K562 (cell line): ENCODE measurements around the gene HSF4. TPM values are rescaled to one million over a fixed set of nuclear protein-coding genes. Genes with fewer than 3 reads are reported as not detected.

ENCODE experiments used
- ATAC-seq: fragments of 200-7000 bp; cut with Tn5 transposase; 3 replicates; pipeline ENCODE4 v1.9.1; 2020; ENCODE audit warnings: moderate library complexity
- BruUV-seq: library from RNA; stranded (reverse); fragments of 400-500 nt; replicated peaks from 2 replicates; lab custom pipeline; 2021; lab: Mats Ljungman, UMichigan
- CTCF ChIA-PET: fragments of 300-600 bp; formaldehyde crosslinking; extraction: SDS; loops from one replicate; lab custom pipeline; 2021; ENCODE audit warnings: low intra/inter-chr PET ratio; lab: Yijun Ruan, JAX
- POLR2A ChIA-PET: fragments of 300-600, 350-650 bp; sonication (Branson Sonifier 250); formaldehyde crosslinking; extraction: SDS; loops from one replicate; lab custom pipeline; 2021; ENCODE audit warnings: antibody characterized with exemption, inconsistent platforms; lab: Yijun Ruan, JAX
- DNase-seq, 4 experiments: peaks; one replicate each; pipeline versions ENCODE4 v3.0.0 to v3.0.0-alpha.2; 2011 to 2018; ENCODE audit warnings: low spot score in 3 of 4, mixed read lengths in 3 of 4; ENCODE audit errors: extremely low read depth in 1 of 4
- FAIRE-seq: peaks from 2 replicates; lab custom pipeline; 2011; peaks lifted over from hg19 to GRCh38; lab: Jason Lieb, UNC
- H2AFZ ChIP-seq: 2 replicates; pipeline ENCODE4 v1.6.0; 2011; ENCODE audit warnings: low read depth, low read length, control low read depth, inconsistent platforms
- H3K27ac ChIP-seq: fragments of 200-600 bp; 3 replicates; pipeline ENCODE4 v1.8.0; 2011; ENCODE audit warnings: low read depth, mild to moderate bottlenecking, control low read depth, inconsistent platforms, low read length, moderate library complexity, mixed read lengths; ENCODE audit errors: extremely low read depth
- H3K27me3 ChIP-seq, 2 experiments: fragments of 300-600 bp in 1 of 2; 2 replicates in 1 of 2; 3 replicates in 1 of 2; pipeline versions ENCODE4 v1.6.0 to v1.8.0; 2011; ENCODE audit warnings: inconsistent platforms in 2 of 2, low read length in 2 of 2, mild to moderate bottlenecking in 1 of 2, mixed read lengths in 1 of 2, moderate library complexity in 1 of 2; ENCODE audit not compliant: control insufficient read depth in 2 of 2, insufficient read depth in 2 of 2
- H3K36me3 ChIP-seq: fragments of 300-600 bp; 3 replicates; pipeline ENCODE4 v1.8.0; 2011; ENCODE audit warnings: mild to moderate bottlenecking, low read length, inconsistent platforms; ENCODE audit not compliant: control insufficient read depth, insufficient read depth
- H3K4me1 ChIP-seq, 2 experiments: fragments of 200-600 bp in 1 of 2; replicated peaks in 1 of 2; 2 replicates in 1 of 2; 3 replicates in 1 of 2; pipeline versions ENCODE4 v1.5.1 to v1.8.0; 2011; ENCODE audit warnings: inconsistent platforms in 2 of 2, low read length in 2 of 2, mild to moderate bottlenecking in 1 of 2, mixed read lengths in 1 of 2, moderate library complexity in 1 of 2; ENCODE audit not compliant: control insufficient read depth in 2 of 2, insufficient read depth in 2 of 2
- H3K4me2 ChIP-seq: 2 replicates; pipeline ENCODE4 v1.6.1; 2011; ENCODE audit warnings: low read length, control low read depth, inconsistent platforms, mixed read lengths; ENCODE audit not compliant: insufficient read depth
- H3K4me3 ChIP-seq: fragments of 200-600 bp; sonication (generic), shearing (Covaris generic); 2 replicates; pipeline ENCODE4 v1.5.1; 2016; ENCODE audit warnings: control low read depth, inconsistent platforms
- H3K79me2 ChIP-seq: fragments of 200-600 bp; 3 replicates; pipeline ENCODE4 v1.8.0; 2011; ENCODE audit warnings: low read length, inconsistent platforms; ENCODE audit not compliant: control insufficient read depth, insufficient read depth
- H3K9ac ChIP-seq, 2 experiments: 2 replicates each; pipeline versions ENCODE4 v1.6.0 to v1.6.1; 2011; ENCODE audit warnings: low read depth in 2 of 2, low read length in 2 of 2, control low read depth in 1 of 2, inconsistent platforms in 1 of 2, mild to moderate bottlenecking in 1 of 2, mixed read lengths in 1 of 2; ENCODE audit not compliant: insufficient read depth in 1 of 2
- H3K9me1 ChIP-seq: one replicate; pipeline ENCODE4 v1.6.0; 2011; ENCODE audit warnings: inconsistent platforms, mild to moderate bottlenecking, low read length, moderate library complexity; ENCODE audit not compliant: control insufficient read depth, insufficient read depth
- H3K9me3 ChIP-seq: replicated peaks from 2 replicates; pipeline ENCODE4 v1.5.1; 2011; ENCODE audit warnings: low read depth, low read length, inconsistent platforms; ENCODE audit not compliant: control insufficient read depth, insufficient read depth
- H4K20me1 ChIP-seq: replicated peaks from 2 replicates; pipeline ENCODE4 v1.6.1; 2011; ENCODE audit warnings: low read length, inconsistent platforms, mixed read lengths; ENCODE audit not compliant: control insufficient read depth, insufficient read depth
- CBX1 ChIP-seq: sonication (generic); IDR thresholded peaks from 2 replicates; pipeline ENCODE4 v1.6.1; 2016; ENCODE audit warnings: antibody characterized with exemption, low read depth, mild to moderate bottlenecking
- LCOR ChIP-seq: sonication (generic); formaldehyde crosslinking; IDR thresholded peaks from 2 replicates; pipeline ENCODE4 v1.8.0; 2022; ENCODE audit warnings: mild to moderate bottlenecking, missing genetic modification reagents
- NELFE ChIP-seq: IDR thresholded peaks from 2 replicates; pipeline ENCODE4 v1.6.1; 2011; ENCODE audit warnings: mild to moderate bottlenecking; ENCODE audit not compliant: insufficient read depth, insufficient read length
- PHF8 ChIP-seq: fragments of 200-600 bp; sonication (generic); IDR thresholded peaks from 2 replicates; pipeline ENCODE4 v1.6.1; 2012; ENCODE audit warnings: mixed run types, mild to moderate bottlenecking, inconsistent platforms, low read length, moderate library complexity, borderline replicate concordance
- RBBP5 ChIP-seq: fragments of 200-600 bp; sonication (generic); IDR thresholded peaks from 2 replicates; pipeline ENCODE4 v1.6.1; 2012; ENCODE audit warnings: borderline replicate concordance, mild to moderate bottlenecking, low read length, control low read depth, inconsistent platforms; ENCODE audit not compliant: insufficient read depth, poor library complexity, severe bottlenecking
- RBM25 ChIP-seq: fragments of 200-400 bp; formaldehyde crosslinking; IDR thresholded peaks from 2 replicates; pipeline ENCODE4 v1.6.1; 2018; ENCODE audit warnings: low read length, low read depth, moderate library complexity; ENCODE audit not compliant: severe bottlenecking
- STAT5B ChIP-seq: fragments of 250-450 bp; sonication (Bioruptor Pico); IDR thresholded peaks from 2 replicates; pipeline ENCODE4 v1.8.0; 2021; ENCODE audit warnings: mild to moderate bottlenecking, inconsistent platforms
- ZNF133 ChIP-seq: fragments of 250-450 bp; sonication (Bioruptor Pico); IDR thresholded peaks from 2 replicates; pipeline ENCODE4 v1.4.0; 2020; ENCODE audit warnings: mild to moderate bottlenecking
- ZNF644 ChIP-seq: fragments of 200-800 bp; sonication (Bioruptor generic); IDR thresholded peaks from 2 replicates; pipeline ENCODE4 v1.6.1; 2016; ENCODE audit warnings: low read depth, missing genetic modification characterization, missing compliant biosample characterization
- WGBS: fragments of 100-300 bp; shearing (Covaris generic); methylation state at CpG from one replicate; pipeline ENCODE4 v1.1.6; 2016; ENCODE audit warnings: low coverage, mixed read lengths; ENCODE audit not compliant: insufficient coverage; ENCODE audit errors: missing lambda C conversion rate; 5-methylcytosine and 5-hydroxymethylcytosine counted together
- in situ Hi-C: fragments of 300-500 bp; cut with MboI; formaldehyde crosslinking; loops from 4 replicates; pipeline ENCODE4 v1.15.0; 2018; ENCODE audit warnings: inconsistent platforms, mixed read lengths
- intact Hi-C: fragments of 100-400 bp; cut with micrococcal nuclease; formaldehyde crosslinking; loops from 2 replicates; pipeline ENCODE4 v1.14.2; 2022
- polyA plus RNA-seq, 8 experiments: library from polyadenylated mRNA; depleted of rRNA in 4 of 8; stranded (reverse) in 5 of 8; unstranded in 3 of 8; fragments of >200 nt; fragmentation: Nextera tagmentation in 2 of 8; fragmentation: Illumina TruSeq in 1 of 8; extraction: Ambion mirVana in 2 of 8; extraction: Trizol in 1 of 8; gene quantifications; 2 replicates each; pipeline versions ENCODE4 v1.2.1 to v1.2.3, GENCODE V29; 2011 to 2014; ENCODE audit warnings: inconsistent platforms in 1 of 8, missing spikeins in 1 of 8
- total RNA-seq, 7 experiments: library from RNA; depleted of rRNA in 6 of 7; stranded (reverse); fragments of >200 nt in 6 of 7; fragmentation: Illumina TruSeq in 2 of 7; extraction: Trizol in 2 of 7; gene quantifications; 2 replicates each; pipeline versions ENCODE4 v1.2.1 to v1.2.3, GENCODE V29; 2011 to 2021; ENCODE audit warnings: low replicate concordance in 1 of 7
- TF ChIP-seq, protein P1 (sequence below): sonication (generic); formaldehyde crosslinking; IDR thresholded peaks from 2 replicates; pipeline ENCODE4 v1.9.0; 2022; ENCODE audit warnings: mild to moderate bottlenecking, missing genetic modification reagents
- TF ChIP-seq, protein P2 (sequence below): fragments of 250-450 bp; sonication (Bioruptor Pico); IDR thresholded peaks from 2 replicates; pipeline ENCODE4 v1.5.0; 2021
- TF ChIP-seq, protein P3 (sequence below): fragments of 250-450 bp; sonication (Bioruptor Pico); IDR thresholded peaks from 2 replicates; pipeline ENCODE4 v1.5.0; 2020; ENCODE audit warnings: mild to moderate bottlenecking

The HSF4 gene
- total and polyA plus RNA-seq, 9 of the 15 experiments (the other 6 are each of a cell fraction or from before 2014, with no cell fraction given), result 0.50 to 35.4 (median 8.8) TPM; not detected in 1

DNA sequence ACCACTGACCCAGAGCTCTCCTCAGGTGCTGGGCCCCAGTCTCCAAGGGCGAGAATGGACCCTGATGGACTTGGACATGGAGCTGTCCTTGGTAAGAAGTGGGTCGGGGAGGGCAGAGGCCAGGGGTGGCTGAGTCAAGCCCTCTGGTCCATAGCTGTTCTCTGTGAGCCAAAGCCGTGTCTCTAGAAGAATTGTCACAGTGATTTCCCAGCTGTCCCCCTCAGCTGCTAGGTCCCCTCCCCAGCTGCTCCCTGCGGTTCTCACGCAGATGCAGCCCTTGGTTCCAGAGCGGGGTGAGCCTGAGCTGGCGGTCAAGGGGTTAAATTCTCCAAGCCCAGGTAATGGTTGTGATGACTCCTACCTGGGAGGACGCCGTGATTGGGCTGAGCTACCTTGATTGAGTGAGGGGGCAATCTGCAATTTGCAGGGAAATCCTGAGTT is 4.5 kb downstream of the HSF4 start:
- no peak overlapping the region for H3K4me3 ChIP-seq
- no peaks in the 10 kb centered on the region for H3K27me3 ChIP-seq
- no peak for DNase-seq
- peak overlapping the region in 1 of 2 experiments; percentile 79; a peak in 1 of 4 replicates for H3K9ac ChIP-seq
- ATAC-seq, result no peak
- BruUV-seq, result no TSS peak
- FAIRE-seq, result no peak
- no peaks in the 10 kb centered on the region for H3K9me1 ChIP-seq
- peaks cover 28 to 68% of the 10 kb centered on the region in 2 experiments for H3K4me1 ChIP-seq
- H3K4me2 ChIP-seq, result peak overlapping the region; percentile 92; the same call in 1 of the 2 replicates
- no peaks in the 10 kb centered on the region for H4K20me1 ChIP-seq
- H3K27ac ChIP-seq, result no peak overlapping the region
- in situ Hi-C loops (loop anchor here (25.0 kb wide), 1 partner anchor 207 kb away; the partner anchor contains the start of gene CES3), intact Hi-C loops (no loop called here)
- H3K79me2 ChIP-seq, result no peaks in the 10 kb centered on the region; the same call in 2 of the 3 replicates
- H3K9me3 ChIP-seq, result no peaks in the 10 kb centered on the region
- 66% methylated on average over 9 of the region's 9 CpGs for WGBS
- no peak overlapping the region for H2AFZ ChIP-seq
- H3K36me3 ChIP-seq, result peaks cover 8% of the 10 kb centered on the region; the same call in 2 of the 3 replicates
- ChIA-PET POLR2A (interaction anchor here (0.6 to 1.2 kb wide), 3 partner anchors 8 to 204 kb away, joined by 3 to 4 read pairs (median 3); no protein-coding TSS in a partner anchor), CTCF (interaction anchor here (0.9 kb wide), 1 partner anchor 191 kb away, joined by 3 read pairs; no protein-coding TSS in a partner anchor)
- TF ChIP-seq, protein P1, sequence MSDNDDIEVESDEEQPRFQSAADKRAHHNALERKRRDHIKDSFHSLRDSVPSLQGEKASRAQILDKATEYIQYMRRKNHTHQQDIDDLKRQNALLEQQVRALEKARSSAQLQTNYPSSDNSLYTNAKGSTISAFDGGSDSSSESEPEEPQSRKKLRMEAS, result 0 out of 2 replicates have a peak, but pooled peaks have one; percentile 42
- TF ChIP-seq ZNF133, result no peak
- no peak for TF ChIP-seq NELFE
- no peak for TF ChIP-seq STAT5B
- no peak for TF ChIP-seq CBX1
- no peak for TF ChIP-seq ZNF644
- TF ChIP-seq, protein P2, sequence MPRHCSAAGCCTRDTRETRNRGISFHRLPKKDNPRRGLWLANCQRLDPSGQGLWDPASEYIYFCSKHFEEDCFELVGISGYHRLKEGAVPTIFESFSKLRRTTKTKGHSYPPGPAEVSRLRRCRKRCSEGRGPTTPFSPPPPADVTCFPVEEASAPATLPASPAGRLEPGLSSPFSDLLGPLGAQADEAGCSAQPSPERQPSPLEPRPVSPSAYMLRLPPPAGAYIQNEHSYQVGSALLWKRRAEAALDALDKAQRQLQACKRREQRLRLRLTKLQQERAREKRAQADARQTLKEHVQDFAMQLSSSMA (CRISPR knock-in tag), result no peak
- TF ChIP-seq, protein P3, sequence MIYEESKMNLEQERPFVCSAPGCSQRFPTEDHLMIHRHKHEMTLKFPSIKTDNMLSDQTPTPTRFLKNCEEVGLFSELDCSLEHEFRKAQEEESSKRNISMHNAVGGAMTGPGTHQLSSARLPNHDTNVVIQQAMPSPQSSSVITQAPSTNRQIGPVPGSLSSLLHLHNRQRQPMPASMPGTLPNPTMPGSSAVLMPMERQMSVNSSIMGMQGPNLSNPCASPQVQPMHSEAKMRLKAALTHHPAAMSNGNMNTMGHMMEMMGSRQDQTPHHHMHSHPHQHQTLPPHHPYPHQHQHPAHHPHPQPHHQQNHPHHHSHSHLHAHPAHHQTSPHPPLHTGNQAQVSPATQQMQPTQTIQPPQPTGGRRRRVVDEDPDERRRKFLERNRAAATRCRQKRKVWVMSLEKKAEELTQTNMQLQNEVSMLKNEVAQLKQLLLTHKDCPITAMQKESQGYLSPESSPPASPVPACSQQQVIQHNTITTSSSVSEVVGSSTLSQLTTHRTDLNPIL (CRISPR knock-in tag), result no peak
- no peak for TF ChIP-seq PHF8
- TF ChIP-seq LCOR (CRISPR knock-in tag), result no peak
- TF ChIP-seq RBBP5, result no peak
- TF ChIP-seq RBM25, result no peak
